T-helper 9 cell (primary cell): ENCODE results near the gene EIF3CL.
"Not testable (repeated sequence)": the region's sequence is repeated elsewhere in the genome, so short reads cannot be mapped to it uniquely, and the experiment has no call there.

Source experiments
- DNase-seq: peaks from one replicate; pipeline ENCODE4 v3.0.0-alpha.2; 2020

Gene EIF3CL

GRCh38 chr16:28363408-28363807, 40.2 kb downstream of the EIF3CL start, which contains the start of gene NPIPB6:
TSS of gene NPIPB6 (minus strand) at chr16:28363508. CDS start at chr16:28362822, 686 bp downstream.
- DNase-seq: not testable (repeated sequence)

GRCh38 chr16:28362600-28362999, 41.0 kb downstream of the EIF3CL start:
- DNase-seq: not testable (repeated sequence)

- DNase-seq: not testable (repeated sequence)
Measured at GRCh38 chr16:28338230-28338629, 65.4 kb downstream of the EIF3CL start.

GRCh38 chr16:28336940-28337710, 66.5 kb downstream of the EIF3CL start:
- not testable (repeated sequence) for DNase-seq

GRCh38 chr16:28335678-28336077, 68.0 kb downstream of the EIF3CL start:
- not testable (repeated sequence) for DNase-seq

- DNase-seq: not testable (repeated sequence)
Measured at GRCh38 chr16:28332632-28333031, 71.0 kb downstream of the EIF3CL start.

GRCh38 chr16:28330981-28331380, 72.7 kb downstream of the EIF3CL start:
- DNase-seq: not testable (repeated sequence)

GRCh38 chr16:28330232-28330631, 73.4 kb downstream of the EIF3CL start:
- not testable (repeated sequence) for DNase-seq
